HG02938 (cell line): Measurements from ENCODE around the gene SPOP.
"Not testable (repeated sequence)": the region's sequence is repeated elsewhere in the genome, so short reads cannot be mapped to it uniquely, and the experiment has no call there.

Experiments
- ATAC-seq: cut with Tn5 transposase; IDR thresholded peaks from one replicate; pipeline ENCODE4 v1.9.1; 2021; ENCODE audit warnings: mild to moderate bottlenecking, moderate library complexity; ENCODE audit not compliant: unreplicated experiment

SPOP gene

DNA sequence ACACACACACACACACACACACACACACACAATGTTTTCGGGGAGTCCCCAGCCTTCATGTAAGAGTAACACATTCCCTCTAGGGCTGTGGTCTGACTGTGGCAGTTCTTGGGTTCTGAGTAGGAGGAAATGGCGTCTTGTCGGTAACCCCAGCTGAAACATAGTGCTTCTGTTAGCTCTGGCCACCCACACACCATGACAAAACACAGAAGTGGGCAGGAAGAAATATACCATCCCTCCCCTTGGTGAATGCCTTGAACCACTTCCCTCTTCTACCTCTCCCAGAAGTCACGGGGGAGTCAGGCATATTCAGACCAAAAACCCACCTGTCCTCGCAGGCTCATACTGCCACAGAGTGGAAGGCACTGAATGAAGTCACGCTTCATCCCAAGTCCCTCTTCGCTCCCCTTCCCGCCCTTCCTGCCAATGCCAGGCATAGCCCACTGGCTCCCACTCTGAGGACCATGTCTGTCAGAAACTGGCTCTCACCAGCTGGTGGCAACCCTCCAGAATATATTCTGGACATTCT, 18.4 kb upstream of the SPOP start:
- ATAC-seq = no peak

DNA sequence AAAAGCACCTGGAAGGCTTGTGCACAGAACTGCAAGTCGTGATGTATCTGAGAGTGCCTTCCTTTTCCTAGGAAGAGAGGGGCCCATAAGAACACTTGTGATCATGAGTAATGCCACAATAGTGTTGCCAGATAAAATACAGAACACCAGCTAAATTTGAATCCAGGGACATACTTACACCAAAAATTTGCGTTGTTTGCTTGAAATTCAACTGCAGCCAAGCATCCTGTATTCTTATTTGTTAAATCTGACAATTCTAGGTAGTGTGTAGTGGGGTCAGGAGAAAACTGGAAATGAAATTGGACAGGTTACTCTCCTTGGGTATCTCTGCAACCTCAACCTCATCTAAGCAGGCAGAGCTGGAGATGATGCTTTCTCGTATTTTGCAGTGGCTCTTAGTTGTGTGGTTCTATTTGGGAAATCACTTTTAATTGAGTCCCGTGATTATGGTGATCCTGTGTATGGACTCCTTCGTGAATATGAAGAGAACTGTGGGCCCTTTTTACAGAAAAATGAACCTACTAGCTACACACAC, 17.9 kb upstream of the SPOP start:
- ATAC-seq = no peak

DNA sequence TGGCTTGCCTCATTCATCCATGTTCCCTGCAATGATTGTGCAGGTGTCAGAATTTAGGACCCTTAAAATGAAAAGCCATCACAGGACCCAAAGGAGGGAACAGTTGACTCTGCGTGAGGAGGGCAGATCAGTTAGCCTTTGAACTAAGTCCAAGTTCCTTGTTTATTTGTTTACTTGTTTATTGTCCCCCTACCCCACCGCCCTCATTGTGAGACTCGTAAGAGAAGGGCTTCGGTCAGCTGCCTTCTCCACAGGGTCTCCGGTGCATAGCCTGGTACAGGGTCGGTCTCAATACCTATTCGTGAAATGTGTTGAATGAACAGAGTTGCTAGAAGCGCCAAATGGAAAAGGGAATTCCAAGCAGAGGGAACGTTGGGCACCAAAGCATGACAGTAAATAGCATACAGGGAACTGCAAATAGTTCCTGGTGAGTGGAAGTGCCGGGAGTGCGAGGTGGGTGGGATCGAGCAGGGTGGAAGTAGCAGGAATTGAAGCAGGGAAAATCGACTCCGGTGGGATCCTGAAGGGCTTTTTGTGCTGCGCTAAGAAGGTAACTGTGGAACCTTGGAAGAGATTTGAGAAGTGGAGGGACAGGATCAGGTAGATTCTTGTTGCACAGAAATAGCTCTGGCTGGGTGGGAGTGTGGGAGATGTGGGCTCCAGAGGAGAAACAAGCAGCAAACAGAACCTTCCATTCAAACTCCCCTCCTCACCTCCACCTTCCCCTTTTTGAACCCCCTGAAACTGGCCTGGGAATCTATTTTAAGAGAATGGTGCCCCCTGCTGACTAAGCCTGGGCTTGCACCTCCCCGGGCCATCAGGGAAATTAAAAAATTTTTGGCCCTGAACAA, 17.2 kb upstream of the SPOP start:
- ATAC-seq = no peak

- no peak for ATAC-seq
These were observed 14.9 kb upstream of the SPOP start for GRCh38 chr17:49692751-49693150.

DNA sequence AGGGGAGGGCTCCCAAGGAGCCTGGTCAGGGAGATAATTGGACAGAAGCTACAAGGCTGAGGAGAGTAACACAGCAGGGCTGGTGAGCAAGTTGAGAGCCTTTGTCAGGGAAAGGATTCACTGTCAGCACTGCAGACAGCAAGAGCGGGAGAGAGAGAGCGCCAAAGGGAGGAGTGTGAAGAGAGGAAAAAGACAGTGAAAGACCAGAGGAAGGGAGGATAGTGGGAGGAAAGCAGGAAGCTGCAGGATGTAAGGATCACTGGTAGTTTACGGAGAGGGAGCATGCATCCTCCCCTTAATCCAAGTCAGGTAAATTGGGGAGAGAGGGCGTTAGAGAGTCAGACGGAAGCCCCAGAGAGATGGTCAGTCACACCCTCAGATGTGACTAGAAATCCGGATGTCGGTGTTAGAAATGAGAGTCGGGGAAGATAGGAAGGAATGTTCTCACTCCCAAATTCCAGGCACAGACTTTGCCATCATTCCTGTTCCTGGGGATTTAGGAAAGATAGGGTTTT, 13.8 kb upstream of the SPOP start:
- ATAC-seq = no peak

- no peak for ATAC-seq
These were observed 13.3 kb upstream of the SPOP start for GRCh38 chr17:49691086-49691676.

DNA sequence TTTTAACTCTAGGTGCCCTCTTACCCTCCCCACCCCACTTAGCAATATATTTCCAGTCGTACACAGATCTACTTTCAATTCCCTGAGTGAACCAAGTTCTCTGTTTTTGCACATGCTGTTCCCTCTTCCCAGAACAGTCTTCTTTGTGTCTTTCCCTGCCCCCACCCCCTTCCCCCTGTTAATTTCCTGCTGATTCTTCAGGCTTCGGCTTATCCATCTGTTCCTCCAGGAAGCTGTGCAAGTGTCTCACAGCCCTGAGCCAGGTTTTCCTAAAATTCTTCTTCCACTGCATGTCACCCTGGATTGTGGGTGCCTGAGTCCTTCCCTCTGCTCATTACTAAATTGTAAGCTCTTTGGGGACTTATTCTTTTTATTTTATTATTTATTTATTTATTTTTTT, 12.4 kb upstream of the SPOP start:
- ATAC-seq = no peak

- no peak for ATAC-seq
These were observed 11.0 kb upstream of the SPOP start for GRCh38 chr17:49688848-49689247.

- ATAC-seq = no peak
These were observed 10.1 kb upstream of the SPOP start for GRCh38 chr17:49687878-49688491.

GRCh38 chr17:49681106-49681979, 3.4 kb upstream of the SPOP start:
- no peak for ATAC-seq

DNA sequence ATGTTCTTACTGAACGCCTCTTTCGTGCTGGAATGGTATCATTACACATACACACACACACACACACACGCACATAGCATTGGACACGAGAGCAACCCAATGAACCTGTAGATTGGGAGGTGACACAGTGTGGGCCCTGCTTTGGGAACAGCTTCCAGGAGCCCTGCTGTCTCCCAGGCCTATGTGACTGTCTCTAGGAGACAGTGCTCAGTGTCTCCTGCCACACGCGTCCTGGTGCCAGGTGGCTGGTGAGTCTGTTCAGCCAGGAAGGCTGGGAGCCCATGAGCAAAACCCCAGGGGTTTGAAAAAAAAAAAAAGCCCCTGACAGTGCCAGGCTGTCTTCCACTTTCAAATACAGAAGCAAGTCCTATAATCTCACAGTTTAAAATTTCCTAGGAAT, 2.4 kb upstream of the SPOP start:
- no peak for ATAC-seq

DNA sequence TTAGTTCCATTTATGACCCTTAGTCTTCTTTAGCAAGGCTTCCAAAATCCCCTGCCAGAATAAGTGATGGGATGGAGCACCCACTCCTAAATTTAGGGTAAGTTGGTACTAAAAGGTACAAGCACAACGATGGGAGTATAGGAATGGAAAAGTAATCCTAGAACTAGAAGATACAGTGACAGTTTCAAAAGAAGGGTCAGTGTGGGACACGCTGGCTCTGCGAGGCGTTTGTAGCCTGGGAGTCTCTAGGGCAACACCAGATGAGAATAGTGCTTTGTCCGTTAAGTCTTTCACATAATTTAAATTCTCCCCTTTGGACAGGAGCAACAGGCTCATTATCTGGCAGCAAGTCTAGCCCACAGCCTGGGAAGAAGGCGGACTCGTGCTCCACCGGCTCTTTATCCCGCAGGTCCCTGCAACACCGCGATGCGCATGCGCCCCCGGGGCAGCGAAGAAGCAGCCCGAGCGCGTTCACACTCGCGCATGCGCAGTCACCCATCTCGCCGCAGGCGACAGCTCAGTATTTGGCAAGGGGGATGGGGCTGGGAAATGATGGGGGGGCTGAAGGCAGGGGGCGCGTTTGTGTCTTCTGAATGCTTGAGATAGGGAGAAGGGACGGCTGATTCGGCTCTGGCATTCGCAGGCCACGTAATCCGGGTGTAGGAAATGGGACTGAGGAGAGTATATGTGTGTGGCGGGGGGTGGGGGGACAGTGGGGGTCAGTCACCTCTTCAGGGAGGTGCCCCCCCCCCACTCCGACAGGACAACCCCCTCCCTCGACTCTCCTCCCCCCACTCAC, 564 bp downstream of the SPOP start:
- ATAC-seq = peak; percentile 35

GRCh38 chr17:49676276-49676868, 1.5 kb downstream of the SPOP start:
- peak; percentile 67 for ATAC-seq

DNA sequence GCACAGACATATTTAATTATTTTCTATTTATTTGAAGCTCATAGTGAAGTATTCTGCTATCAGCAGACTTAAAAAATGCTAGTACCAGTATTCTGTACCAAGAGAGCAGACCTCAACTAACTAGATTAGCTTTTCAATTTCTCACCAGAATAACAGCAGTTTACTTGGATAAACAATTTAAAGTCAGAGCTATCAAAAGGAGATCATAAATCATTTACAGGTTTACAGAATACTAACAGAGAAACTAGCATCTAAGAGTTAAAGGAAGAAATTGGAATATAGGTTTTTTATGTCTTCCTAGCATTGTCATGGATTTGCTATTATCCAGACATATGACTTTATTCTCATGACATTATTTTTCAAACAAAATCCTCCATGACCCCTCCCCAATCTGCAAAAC, 3.4 kb downstream of the SPOP start:
- no peak for ATAC-seq

- not testable (repeated sequence) for ATAC-seq
These were observed 4.2 kb downstream of the SPOP start for GRCh38 chr17:49673679-49674078.

- no peak for ATAC-seq
These were observed 7.3 kb downstream of the SPOP start for GRCh38 chr17:49670641-49671040.

DNA sequence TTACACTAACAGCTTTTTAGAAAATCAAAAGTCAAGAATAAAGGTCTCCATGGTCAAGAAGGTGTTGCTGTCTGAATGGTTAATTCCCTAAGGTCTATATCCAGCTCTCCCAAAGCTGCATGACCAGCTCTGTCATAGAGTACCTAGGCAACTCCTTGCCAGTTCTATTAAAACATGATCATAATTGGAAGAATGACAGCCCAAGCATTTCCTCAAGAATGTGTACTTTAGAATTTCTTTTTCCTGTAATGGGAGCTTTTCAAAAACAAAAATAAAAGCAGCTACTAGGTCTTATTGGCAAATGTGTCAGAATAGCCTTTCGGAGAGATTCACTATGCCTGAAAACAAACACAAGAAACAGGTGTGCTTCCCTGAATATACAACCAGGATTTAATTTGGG, 7.9 kb downstream of the SPOP start:
- ATAC-seq = no peak

GRCh38 chr17:49667854-49668253, 10.0 kb downstream of the SPOP start:
- no peak for ATAC-seq

DNA sequence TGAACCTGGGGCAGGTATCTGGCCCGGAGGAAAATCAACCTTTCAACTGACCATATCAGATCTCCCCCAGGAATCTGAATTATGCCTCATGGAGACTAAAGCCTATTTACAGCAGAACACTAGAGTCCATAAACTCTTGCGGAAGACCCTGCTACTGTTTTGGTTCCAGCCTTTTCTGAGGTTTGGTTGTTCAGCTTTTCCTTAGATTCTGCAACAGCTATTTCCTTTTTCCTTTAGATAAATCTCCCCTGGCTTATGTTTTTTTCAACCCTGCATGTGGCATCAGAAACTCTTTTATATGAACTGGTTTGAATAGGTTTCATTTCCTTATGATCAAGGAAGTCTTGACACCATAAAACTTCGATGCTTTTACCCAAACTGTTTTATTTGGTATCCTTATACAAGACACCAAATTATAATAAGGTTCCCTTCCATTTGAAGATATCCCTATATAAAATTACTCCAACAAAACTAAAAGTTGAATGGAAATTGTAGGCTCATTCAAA, 13.1 kb downstream of the SPOP start:
- ATAC-seq = no peak
